Naive B cell (primary cell): ENCODE data around the gene FSIP2. TPM values are rescaled to one million over a fixed set of nuclear protein-coding genes. Genes with fewer than 3 reads are reported as not detected.
"Not testable (repeated sequence)": the region's sequence is repeated elsewhere in the genome, so short reads cannot be mapped to it uniquely, and the experiment has no call there.

ENCODE experiments used
- ATAC-seq, 2 donors: fragments of 150-1000 bp; cut with Tn5 transposase; 2 replicates each; pipeline ENCODE4 v1.10.0; 2021; ENCODE audit warnings: low read depth in 2 of 2, mild to moderate bottlenecking in 2 of 2, moderate library complexity in 2 of 2
- DNase-seq: peaks from one replicate; pipeline ENCODE4 v3.0.0; 2022
- H3K27ac Mint-ChIP-seq, 6 donors: one replicate each; pipeline ENCODE4 v1.8.0; 2020 to 2022; ENCODE audit warnings: mild to moderate bottlenecking in 6 of 6, mixed read lengths in 6 of 6, moderate library complexity in 5 of 6, inconsistent platforms in 2 of 6
- H3K27me3 Mint-ChIP-seq, 3 donors: one replicate each; pipeline ENCODE4 v1.8.0; 2021 to 2022; ENCODE audit warnings: mixed read lengths in 3 of 3, mild to moderate bottlenecking in 1 of 3
- H3K36me3 Mint-ChIP-seq, 2 donors: one replicate each; pipeline ENCODE4 v1.8.0; 2020 to 2022; ENCODE audit warnings: mixed read lengths in 2 of 2, inconsistent platforms in 1 of 2, mild to moderate bottlenecking in 1 of 2
- H3K4me1 Mint-ChIP-seq, 3 donors: one replicate each; pipeline ENCODE4 v1.8.0; 2020 to 2022; ENCODE audit warnings: mixed read lengths in 3 of 3, inconsistent platforms in 1 of 3, mild to moderate bottlenecking in 1 of 3, moderate library complexity in 1 of 3
- H3K4me3 Mint-ChIP-seq, 8 donors: one replicate each; pipeline ENCODE4 v1.8.0; 2020 to 2022; ENCODE audit warnings: mild to moderate bottlenecking in 8 of 8, mixed read lengths in 8 of 8, moderate library complexity in 8 of 8, inconsistent platforms in 2 of 8
- H3K9me3 Mint-ChIP-seq, 7 donors: one replicate each; pipeline ENCODE4 v1.8.0; 2020 to 2022; ENCODE audit warnings: mixed read lengths in 7 of 7, mild to moderate bottlenecking in 5 of 7, inconsistent platforms in 2 of 7, moderate library complexity in 1 of 7
- polyA plus RNA-seq, 6 donors: library from polyadenylated mRNA; unstranded; fragments of 300-500 nt; fragmentation: Illumina TruSeq; gene quantifications; one replicate each; pipeline ENCODE4 v1.2.3, GENCODE V29; 2021; ENCODE audit warnings: low read depth in 6 of 6

Gene FSIP2
- polyA plus RNA-seq, 6 donors from 2014 or later = 0.12 TPM; not detected in 5

DNA sequence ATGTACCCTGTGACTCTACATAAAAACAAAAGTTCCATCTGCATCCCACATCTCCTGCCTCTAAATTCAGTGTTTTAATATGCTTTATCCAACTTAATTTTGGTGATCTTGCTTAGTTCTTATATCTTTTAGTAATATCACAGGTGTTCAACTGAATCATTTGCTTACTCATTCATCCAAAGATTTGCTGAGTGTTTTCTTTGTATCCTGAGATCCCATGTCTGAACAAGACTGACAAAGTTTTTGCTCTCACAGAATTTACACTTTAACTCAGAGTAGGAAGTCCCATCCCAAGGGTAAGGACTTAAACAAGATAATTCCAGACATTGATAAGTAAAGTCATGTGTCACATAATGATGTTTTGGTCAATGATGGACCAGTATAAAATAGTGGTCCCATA, 87.0 kb downstream of the FSIP2 start:
- Mint-ChIP-seq H3K27me3 (no peaks in the 10 kb centered on the region), H3K9me3 (peaks cover 0 to 10% (median 4%) of the 10 kb centered on the region in 7 donors), H3K36me3 (no peaks in the 10 kb centered on the region), H3K27ac (no peak overlapping the region), H3K4me3 (no peak overlapping the region), H3K4me1 (no peaks in the 10 kb centered on the region)
- ATAC-seq (no peak), DNase-seq (no peak)

GRCh38 chr2:185828326-185828725, 89.7 kb downstream of the FSIP2 start:
- no peaks in the 10 kb centered on the region for H3K27me3 Mint-ChIP-seq
- no peak for ATAC-seq
- DNase-seq = no peak
- peaks cover 0 to 4% of the 10 kb centered on the region in 2 donors for H3K36me3 Mint-ChIP-seq
- H3K27ac Mint-ChIP-seq = no peak overlapping the region
- H3K9me3 Mint-ChIP-seq = peaks cover 0 to 8% (median 0%) of the 10 kb centered on the region in 7 donors
- H3K4me1 Mint-ChIP-seq = no peaks in the 10 kb centered on the region
- no peak overlapping the region for H3K4me3 Mint-ChIP-seq

GRCh38 chr2:185833864-185834263, 95.3 kb downstream of the FSIP2 start:
- H3K9me3 Mint-ChIP-seq = peaks cover 0 to 33% (median 19%) of the 10 kb centered on the region in 7 donors
- no peaks in the 10 kb centered on the region for H3K4me1 Mint-ChIP-seq
- ATAC-seq (no peak), DNase-seq (no peak)
- H3K36me3 Mint-ChIP-seq = peaks cover 0 to 21% of the 10 kb centered on the region in 2 donors
- no peak overlapping the region for H3K4me3 Mint-ChIP-seq
- no peaks in the 10 kb centered on the region for H3K27me3 Mint-ChIP-seq
- no peak overlapping the region for H3K27ac Mint-ChIP-seq

GRCh38 chr2:185835974-185836373, 97.4 kb downstream of the FSIP2 start:
- Mint-ChIP-seq H3K4me1 (no peaks in the 10 kb centered on the region), H3K27ac (no peak overlapping the region), H3K9me3 (peaks cover 2 to 47% (median 28%) of the 10 kb centered on the region in 7 donors), H3K4me3 (no peak overlapping the region), H3K36me3 (peaks cover 0 to 24% of the 10 kb centered on the region in 2 donors), H3K27me3 (no peaks in the 10 kb centered on the region)
- ATAC-seq (no peak), DNase-seq (no peak)

DNA sequence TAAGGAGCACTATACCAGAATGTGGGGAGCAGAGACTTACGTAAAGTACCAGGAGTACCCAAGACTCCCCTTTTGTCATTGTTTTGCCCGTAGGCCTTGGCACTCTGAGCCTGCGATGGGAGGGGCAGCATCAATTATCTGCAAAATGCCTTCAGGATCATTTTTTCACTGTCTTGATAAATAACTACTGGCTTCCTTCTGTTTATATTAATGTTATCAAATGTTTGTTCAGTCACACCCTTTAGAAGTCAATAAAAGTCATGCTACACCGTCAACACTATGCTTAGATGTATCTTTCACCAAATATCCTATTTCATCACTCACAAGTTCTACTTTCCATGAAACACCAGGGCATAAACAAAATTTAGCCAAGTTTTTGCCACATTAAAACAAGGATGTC, 116.3 kb downstream of the FSIP2 start:
- Mint-ChIP-seq H3K27ac (no peak overlapping the region), H3K4me1 (no peaks in the 10 kb centered on the region), H3K9me3 (peaks cover 0 to 15% (median 7%) of the 10 kb centered on the region in 7 donors), H3K27me3 (no peaks in the 10 kb centered on the region), H3K36me3 (peaks cover 0 to 10% of the 10 kb centered on the region in 2 donors), H3K4me3 (no peak overlapping the region)
- ATAC-seq = no peak
- no peak for DNase-seq

GRCh38 chr2:185857691-185858090, 119.1 kb downstream of the FSIP2 start:
- ATAC-seq (no peak), DNase-seq (no peak)
- no peak overlapping the region for H3K4me3 Mint-ChIP-seq
- H3K27me3 Mint-ChIP-seq = no peaks in the 10 kb centered on the region
- peaks cover 0 to 11% (median under 1%) of the 10 kb centered on the region in 7 donors for H3K9me3 Mint-ChIP-seq
- peaks cover 0 to 2% of the 10 kb centered on the region in 2 donors for H3K36me3 Mint-ChIP-seq
- H3K27ac Mint-ChIP-seq = no peak overlapping the region
- H3K4me1 Mint-ChIP-seq = no peaks in the 10 kb centered on the region

DNA sequence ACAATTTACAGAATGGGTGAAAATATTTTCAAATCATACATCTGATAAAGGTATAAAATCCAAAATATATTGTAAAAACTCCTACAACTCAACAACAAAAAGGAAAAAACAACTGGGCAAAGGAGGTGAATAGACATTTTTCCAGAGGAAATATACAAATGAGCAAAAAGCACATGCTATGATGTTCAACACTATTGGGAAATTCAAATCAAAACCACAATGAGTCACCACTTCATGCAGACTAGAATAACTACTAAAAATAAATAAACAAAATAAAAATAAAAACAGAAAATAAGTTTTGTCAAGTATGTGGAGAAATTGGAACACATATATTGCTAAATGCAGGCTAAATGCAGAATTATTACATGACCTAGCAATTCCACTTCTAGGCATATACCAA, 120.9 kb downstream of the FSIP2 start:
- ATAC-seq = no peak
- Mint-ChIP-seq H3K4me3 (no peak overlapping the region), H3K27me3 (no peaks in the 10 kb centered on the region), H3K9me3 (peaks cover 0 to 17% (median 0%) of the 10 kb centered on the region in 7 donors), H3K27ac (no peak overlapping the region), H3K4me1 (no peaks in the 10 kb centered on the region), H3K36me3 (peaks cover 0 to 4% of the 10 kb centered on the region in 2 donors)
- DNase-seq = no peak

GRCh38 chr2:185860321-185860720, 121.7 kb downstream of the FSIP2 start:
- Mint-ChIP-seq H3K4me1 (no peaks in the 10 kb centered on the region), H3K36me3 (peaks cover 0 to 5% of the 10 kb centered on the region in 2 donors), H3K27ac (no peak overlapping the region), H3K27me3 (no peaks in the 10 kb centered on the region), H3K4me3 (no peak overlapping the region), H3K9me3 (peaks cover 0 to 18% (median 0%) of the 10 kb centered on the region in 7 donors)
- ATAC-seq = no peak
- no peak for DNase-seq

DNA sequence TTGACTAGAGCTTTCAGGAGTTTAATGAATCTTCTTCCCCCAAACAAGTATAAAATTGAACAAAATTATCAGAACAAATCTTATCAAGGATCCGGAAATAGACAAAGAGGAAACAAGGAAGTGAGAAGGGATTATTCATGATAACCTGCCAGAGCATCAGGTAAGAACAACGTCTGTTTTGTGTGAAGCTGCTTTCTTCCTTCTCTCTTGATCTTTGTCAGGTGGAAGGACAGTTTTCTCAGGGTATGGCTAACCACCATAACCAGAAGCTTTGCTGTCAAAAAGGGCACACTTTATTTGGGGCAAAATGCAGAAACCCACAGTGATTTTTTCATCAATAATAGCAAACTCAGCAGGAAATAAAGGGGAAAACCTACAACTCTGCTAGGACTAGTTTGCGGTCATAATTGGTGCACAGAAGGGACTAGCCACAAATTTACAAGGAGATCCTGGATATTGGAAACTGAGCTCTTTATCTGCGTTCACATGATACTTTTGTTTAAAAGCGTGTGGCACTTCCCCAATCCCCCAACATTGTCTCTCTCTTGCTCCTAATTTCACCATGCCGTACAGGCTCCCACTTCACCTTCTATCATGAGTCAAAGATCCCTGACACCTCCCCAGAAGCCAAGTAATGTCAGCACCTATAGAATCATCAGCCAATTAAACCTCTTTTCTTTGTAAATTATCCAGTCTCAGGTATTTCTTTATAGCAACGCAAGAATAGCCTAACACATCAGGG, 124.2 kb downstream of the FSIP2 start:
- DNase-seq = no peak
- H3K27ac Mint-ChIP-seq = no peak overlapping the region
- H3K9me3 Mint-ChIP-seq = peaks cover 0 to 14% (median 0%) of the 10 kb centered on the region in 7 donors
- H3K4me3 Mint-ChIP-seq = no peak overlapping the region
- H3K4me1 Mint-ChIP-seq = no peaks in the 10 kb centered on the region
- peaks cover 0 to 5% of the 10 kb centered on the region in 2 donors for H3K36me3 Mint-ChIP-seq
- ATAC-seq = no peak
- H3K27me3 Mint-ChIP-seq = no peaks in the 10 kb centered on the region

DNA sequence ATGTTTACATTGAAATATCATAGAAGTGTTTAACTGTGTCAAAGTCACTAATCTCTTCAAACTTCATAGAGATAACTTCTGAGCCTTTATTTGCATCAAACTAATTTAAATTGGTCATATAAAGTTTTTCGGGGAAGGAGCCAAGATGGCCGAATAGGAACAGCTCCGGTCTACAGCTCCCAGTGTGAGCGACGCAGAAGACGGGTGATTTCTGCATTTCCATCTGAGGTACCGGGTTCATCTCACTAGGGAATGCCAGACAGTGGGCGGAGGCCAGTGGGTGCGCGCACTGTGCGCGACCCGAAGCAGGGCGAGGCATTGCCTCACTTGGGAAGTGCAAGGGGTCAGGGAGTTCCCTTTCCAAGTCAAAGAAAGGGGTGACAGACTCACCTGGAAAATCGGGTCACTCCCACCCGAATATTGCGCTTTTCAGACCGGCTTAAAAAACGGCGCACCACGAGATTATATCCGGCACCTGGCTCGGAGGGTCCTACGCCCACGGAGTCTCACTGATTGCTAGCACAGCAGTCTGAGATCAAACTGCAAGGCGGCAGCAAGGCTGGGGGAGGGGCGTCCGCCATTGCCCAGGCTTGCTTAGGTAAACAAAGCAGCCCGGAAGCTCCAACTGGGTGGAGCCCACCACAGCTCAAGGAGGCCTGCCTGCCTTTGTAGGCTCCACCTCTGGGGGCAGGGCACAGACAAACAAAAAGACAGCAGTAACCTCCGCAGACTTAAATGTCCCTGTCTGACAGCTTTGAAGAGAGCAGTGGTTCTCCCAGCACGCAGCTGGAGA, 126.1 kb downstream of the FSIP2 start:
- H3K36me3 Mint-ChIP-seq, H3K27ac Mint-ChIP-seq, H3K4me1 Mint-ChIP-seq, H3K27me3 Mint-ChIP-seq, H3K4me3 Mint-ChIP-seq, DNase-seq, ATAC-seq, H3K9me3 Mint-ChIP-seq: not testable (repeated sequence)

GRCh38 chr2:185875136-185875931, 136.7 kb downstream of the FSIP2 start:
- no peaks in the 10 kb centered on the region for H3K9me3 Mint-ChIP-seq
- no peak for ATAC-seq

DNA sequence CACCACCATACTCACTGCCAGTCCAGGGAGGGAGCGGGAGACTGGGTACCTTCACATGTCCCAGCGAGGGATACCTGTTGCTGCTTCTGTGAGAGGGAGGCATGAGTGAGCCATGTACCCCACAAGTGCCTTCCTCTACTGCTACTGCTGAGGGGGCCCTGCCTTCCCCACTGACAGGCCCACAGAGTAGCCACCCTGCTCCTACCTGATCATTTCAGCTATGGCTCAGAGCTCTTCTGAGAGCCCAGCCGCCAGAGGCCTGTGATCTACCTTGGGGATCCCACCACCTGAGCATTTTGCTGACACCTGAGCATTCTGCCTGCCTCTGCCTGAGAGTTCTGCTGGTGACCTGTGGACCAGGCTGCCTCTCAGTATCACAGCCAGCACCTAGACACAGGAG, 137.6 kb downstream of the FSIP2 start:
- H3K4me1 Mint-ChIP-seq = no peaks in the 10 kb centered on the region
- H3K27ac Mint-ChIP-seq = no peak overlapping the region
- ATAC-seq (no peak), DNase-seq (no peak)
- no peaks in the 10 kb centered on the region for H3K27me3 Mint-ChIP-seq
- no peaks in the 10 kb centered on the region for H3K36me3 Mint-ChIP-seq
- H3K9me3 Mint-ChIP-seq = no peaks in the 10 kb centered on the region
- H3K4me3 Mint-ChIP-seq = no peak overlapping the region

More at GRCh38 chr2:185875136-185875931, 136.7 kb downstream of the FSIP2 start:
- H3K27ac Mint-ChIP-seq = no peak overlapping the region
- H3K4me3 Mint-ChIP-seq = no peak overlapping the region
- no peaks in the 10 kb centered on the region for H3K27me3 Mint-ChIP-seq
- H3K4me1 Mint-ChIP-seq = no peaks in the 10 kb centered on the region
- no peaks in the 10 kb centered on the region for H3K36me3 Mint-ChIP-seq
- DNase-seq = no peak

DNA sequence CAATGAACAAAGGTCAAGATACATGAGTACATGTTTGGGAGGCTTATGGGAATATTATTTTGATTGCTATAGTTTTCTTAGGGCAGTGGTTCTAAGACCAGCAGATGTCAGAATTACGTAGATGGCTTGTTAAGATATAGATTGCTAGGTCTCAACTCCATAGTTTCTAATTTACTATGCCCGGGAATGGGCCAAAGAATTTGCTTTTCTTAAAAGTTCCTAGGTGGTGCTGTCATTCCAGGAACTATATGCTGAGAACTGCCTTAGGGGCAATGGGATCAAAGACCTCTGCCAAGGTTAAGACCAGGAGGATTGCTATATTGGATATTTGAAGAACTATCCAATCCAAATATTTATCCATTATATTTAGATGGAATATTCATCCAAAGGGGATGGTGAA, 141.8 kb downstream of the FSIP2 start:
- peaks cover 0 to 17% (median 4%) of the 10 kb centered on the region in 7 donors for H3K9me3 Mint-ChIP-seq
- H3K4me1 Mint-ChIP-seq = no peaks in the 10 kb centered on the region
- no peaks in the 10 kb centered on the region for H3K27me3 Mint-ChIP-seq
- H3K4me3 Mint-ChIP-seq = no peak overlapping the region
- peaks cover 0 to 4% of the 10 kb centered on the region in 2 donors for H3K36me3 Mint-ChIP-seq
- H3K27ac Mint-ChIP-seq = no peak overlapping the region
- no peak for ATAC-seq
- no peak for DNase-seq
